NCI-H2171 treated with DMSO at 0.1 percent for 48 hours (cell line): ENCODE results near the gene CDY2B.
"Not testable (repeated sequence)": the region's sequence is repeated elsewhere in the genome, so short reads cannot be mapped to it uniquely, and the experiment has no call there.

Experiments
- DNase-seq: peaks from one replicate; lab custom pipeline; 2025; lab: John Stamatoyannopoulos, UW

The CDY2B gene

GRCh38 chrY:17880120-17880519, at the start of gene CDY2B:
Gene CDY2B (minus strand): TSS chrY:17880220. CDS start chrY:17879892, 328 bp downstream.
- not testable (repeated sequence) for DNase-seq

- DNase-seq = not testable (repeated sequence)
Observed at GRCh38 chrY:17908009-17908408, 28.0 kb upstream of the CDY2B start.

- not testable (repeated sequence) for DNase-seq
Observed at GRCh38 chrY:17907351-17907750, 27.3 kb upstream of the CDY2B start.

GRCh38 chrY:17881697-17882096, 1.7 kb upstream of the CDY2B start:
- DNase-seq = not testable (repeated sequence)

GRCh38 chrY:17876767-17877166, 3.3 kb downstream of the CDY2B start:
- DNase-seq = not testable (repeated sequence)

GRCh38 chrY:17875401-17875800, 4.6 kb downstream of the CDY2B start:
- DNase-seq = not testable (repeated sequence)

- DNase-seq = not testable (repeated sequence)
Observed at GRCh38 chrY:17871194-17871903, 8.7 kb downstream of the CDY2B start.

GRCh38 chrY:17870737-17871136, 9.3 kb downstream of the CDY2B start:
- not testable (repeated sequence) for DNase-seq

- not testable (repeated sequence) for DNase-seq
Observed at GRCh38 chrY:17867850-17868249, 12.2 kb downstream of the CDY2B start.

GRCh38 chrY:17860634-17861033, 19.4 kb downstream of the CDY2B start:
- DNase-seq = not testable (repeated sequence)

- not testable (repeated sequence) for DNase-seq
Observed at GRCh38 chrY:17856963-17857848, 22.8 kb downstream of the CDY2B start.

- not testable (repeated sequence) for DNase-seq
Observed at GRCh38 chrY:17856508-17856907, 23.5 kb downstream of the CDY2B start.

- not testable (repeated sequence) for DNase-seq
Observed at GRCh38 chrY:17849131-17849530, 30.9 kb downstream of the CDY2B start.

GRCh38 chrY:17832149-17832548, 47.9 kb downstream of the CDY2B start:
- DNase-seq = not testable (repeated sequence)
